ENCODE results near the gene C11orf71.

Gene C11orf71

DNA sequence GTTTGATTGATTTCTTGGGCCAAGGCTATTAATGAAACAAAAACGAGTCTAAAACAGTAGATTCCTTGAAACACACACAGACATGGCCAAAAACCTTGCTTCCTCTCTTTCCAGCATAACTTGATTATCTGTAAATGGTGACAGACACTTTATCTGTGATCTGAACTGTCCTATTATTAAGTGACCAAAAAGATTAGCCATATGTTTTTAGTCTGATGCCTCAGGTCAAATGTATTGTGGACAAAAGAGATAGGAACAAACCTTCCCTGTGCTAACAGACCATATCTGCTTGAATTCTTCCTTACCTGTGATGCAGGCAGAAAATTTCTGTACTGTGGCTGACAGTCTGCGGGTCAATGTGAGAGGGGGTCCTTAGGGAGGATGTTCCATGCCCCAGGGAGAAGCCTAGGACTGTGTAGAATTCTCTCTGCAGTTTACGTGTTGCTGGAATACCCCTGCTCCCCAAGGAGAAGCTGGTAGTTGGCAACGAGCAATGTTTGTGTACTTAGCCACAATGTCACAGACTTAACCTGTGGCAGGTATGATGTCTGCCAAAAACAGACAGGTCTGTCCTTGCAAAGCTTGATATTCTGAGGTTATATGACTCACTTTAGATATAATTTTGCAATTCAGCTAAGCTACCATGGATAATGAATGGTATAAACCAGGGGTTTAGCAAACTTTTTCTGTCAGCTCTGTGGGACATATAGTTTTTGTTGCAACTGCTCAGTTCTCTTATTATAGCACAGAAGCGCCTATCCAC, 31.2 kb downstream of the C11orf71 start:
- H3K36me3 ChIP-seq (ENCODE audit: control insufficient read depth, low read depth, low read length), result no peaks in the 10 kb centered on the region
- no peaks in the 10 kb centered on the region for H3K4me1 ChIP-seq (ENCODE audit: control insufficient read depth, low read depth, low read length)
- no peak overlapping the region for H3K9ac ChIP-seq (ENCODE audit: low read length)
- H3K4me3 ChIP-seq (ENCODE audit: low read length), result no peak overlapping the region
- H3K9me3 ChIP-seq (ENCODE audit: control insufficient read depth, low read depth, low read length), result no peaks in the 10 kb centered on the region
- no peaks in the 10 kb centered on the region for H3K27me3 ChIP-seq (ENCODE audit: control insufficient read depth, insufficient read depth, low read length)
- H3K27ac ChIP-seq (ENCODE audit: low read length), result no peak overlapping the region

DNA sequence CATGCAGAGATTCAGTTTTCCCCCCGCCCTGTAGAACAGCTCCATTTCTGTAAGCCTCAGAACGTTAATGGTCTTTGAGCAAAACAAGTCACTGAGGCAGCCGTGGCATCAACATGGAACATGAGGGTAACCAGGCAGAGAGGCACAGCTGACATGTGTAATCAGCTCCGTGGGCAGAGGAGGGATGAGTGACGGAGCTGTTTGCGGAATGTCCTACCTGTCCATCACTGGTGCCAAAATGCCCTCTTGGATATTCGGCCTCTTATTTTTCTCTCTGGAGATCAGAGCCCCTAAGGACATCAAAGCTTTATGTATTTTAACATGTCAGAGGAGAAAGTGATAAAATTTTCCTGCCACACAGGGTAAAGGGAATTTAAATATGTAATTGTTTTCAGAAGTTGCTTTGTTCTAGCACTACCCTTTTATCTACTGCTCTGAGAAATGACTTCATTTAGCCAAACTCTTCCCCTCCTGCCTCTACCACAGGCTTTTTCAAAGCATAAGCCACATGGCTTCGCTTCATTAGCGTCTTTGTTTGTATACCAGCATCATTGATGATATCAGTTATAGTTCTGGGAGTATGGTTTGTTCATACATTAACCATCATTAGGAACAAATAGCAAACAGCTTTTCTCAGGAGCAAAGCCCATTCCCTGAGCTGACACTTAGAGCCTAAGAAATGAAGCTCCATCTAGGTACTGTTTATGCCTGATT, 32.9 kb downstream of the C11orf71 start:
- Histone ChIP-seq H3K9me3 (ENCODE audit: control insufficient read depth, low read depth, low read length) (no peaks in the 10 kb centered on the region), H3K9ac (ENCODE audit: low read length) (no peak overlapping the region), H3K4me3 (ENCODE audit: low read length) (no peak overlapping the region), H3K36me3 (ENCODE audit: control insufficient read depth, low read depth, low read length) (no peaks in the 10 kb centered on the region), H3K27ac (ENCODE audit: low read length) (no peak overlapping the region), H3K4me1 (ENCODE audit: control insufficient read depth, low read depth, low read length) (no peaks in the 10 kb centered on the region), H3K27me3 (ENCODE audit: control insufficient read depth, insufficient read depth, low read length) (no peaks in the 10 kb centered on the region)

DNA sequence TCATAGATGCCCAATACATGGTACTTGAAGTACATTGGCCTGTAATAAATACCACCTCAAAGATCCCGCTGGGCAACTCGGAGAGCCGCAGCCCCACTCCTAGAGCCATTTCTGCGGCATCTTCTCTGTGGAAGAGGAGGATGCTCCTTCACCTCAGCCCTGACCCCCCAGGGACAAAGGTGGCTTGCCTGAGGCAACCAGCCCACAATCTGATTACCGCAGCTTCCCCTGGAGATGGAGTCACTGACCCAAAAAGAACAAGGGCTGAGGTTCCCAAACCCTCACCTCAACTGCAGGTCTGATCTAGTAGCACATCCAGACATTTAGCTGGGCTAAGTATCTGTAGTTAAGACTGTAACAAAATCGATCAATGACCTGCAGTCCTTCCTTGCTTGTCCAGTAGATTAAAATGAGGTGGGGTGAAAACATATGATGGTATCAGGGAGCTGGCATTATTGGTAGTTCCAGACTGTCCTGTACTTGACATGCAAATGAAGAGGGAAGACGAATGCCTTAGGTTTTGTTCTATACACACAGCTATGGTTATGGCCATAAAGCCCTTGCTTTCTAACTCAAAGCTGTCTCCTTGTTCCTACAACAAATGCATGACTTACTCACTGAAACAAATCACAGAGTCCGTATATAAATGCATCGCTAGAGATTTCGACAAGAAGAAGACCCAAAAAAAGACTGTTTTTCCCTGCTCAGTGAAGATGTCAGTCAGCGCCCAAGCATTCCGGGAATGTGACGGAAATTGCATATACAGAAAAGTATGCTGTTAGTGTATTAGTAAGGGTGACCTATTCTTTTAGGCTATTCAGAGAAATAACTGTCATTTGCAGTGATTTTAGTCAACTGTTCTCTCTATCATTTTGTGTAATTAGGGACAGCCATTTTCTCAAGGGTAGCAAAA, 33.7 kb downstream of the C11orf71 start:
- H3K4me3 ChIP-seq (ENCODE audit: low read length), result no peak overlapping the region
- H3K36me3 ChIP-seq (ENCODE audit: control insufficient read depth, low read depth, low read length), result no peaks in the 10 kb centered on the region
- no peaks in the 10 kb centered on the region for H3K9me3 ChIP-seq (ENCODE audit: control insufficient read depth, low read depth, low read length)
- H3K27me3 ChIP-seq (ENCODE audit: control insufficient read depth, insufficient read depth, low read length), result no peaks in the 10 kb centered on the region
- H3K9ac ChIP-seq (ENCODE audit: low read length), result no peak overlapping the region
- no peak overlapping the region for H3K27ac ChIP-seq (ENCODE audit: low read length)
- H3K4me1 ChIP-seq (ENCODE audit: control insufficient read depth, low read depth, low read length), result no peaks in the 10 kb centered on the region

DNA sequence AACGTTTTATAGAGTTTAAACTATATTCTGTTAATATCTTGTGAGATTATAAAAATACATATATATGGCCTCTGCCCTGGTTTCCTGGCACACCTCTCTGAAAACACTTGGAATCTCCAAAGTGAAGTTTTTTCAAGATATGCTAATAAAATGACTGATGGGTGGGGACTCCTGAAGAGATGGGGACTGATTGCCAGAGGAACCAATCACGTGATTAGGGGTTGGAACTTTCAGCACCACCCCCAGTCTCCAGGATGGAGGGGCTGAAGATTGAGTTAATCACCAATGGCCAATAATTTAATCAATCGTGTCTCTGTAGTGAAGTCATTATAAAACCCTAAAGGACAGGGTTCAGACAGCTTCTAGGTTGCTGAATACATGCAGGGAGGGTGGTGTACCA, 37.4 kb downstream of the C11orf71 start:
- no peak overlapping the region for H3K27ac ChIP-seq (ENCODE audit: low read length)
- no peak overlapping the region for H3K4me3 ChIP-seq (ENCODE audit: low read length)
- H3K4me1 ChIP-seq (ENCODE audit: control insufficient read depth, low read depth, low read length), result no peaks in the 10 kb centered on the region
- H3K9ac ChIP-seq (ENCODE audit: low read length), result no peak overlapping the region
- no peaks in the 10 kb centered on the region for H3K27me3 ChIP-seq (ENCODE audit: control insufficient read depth, insufficient read depth, low read length)
- no peaks in the 10 kb centered on the region for H3K36me3 ChIP-seq (ENCODE audit: control insufficient read depth, low read depth, low read length)
- H3K9me3 ChIP-seq (ENCODE audit: control insufficient read depth, low read depth, low read length), result no peaks in the 10 kb centered on the region

DNA sequence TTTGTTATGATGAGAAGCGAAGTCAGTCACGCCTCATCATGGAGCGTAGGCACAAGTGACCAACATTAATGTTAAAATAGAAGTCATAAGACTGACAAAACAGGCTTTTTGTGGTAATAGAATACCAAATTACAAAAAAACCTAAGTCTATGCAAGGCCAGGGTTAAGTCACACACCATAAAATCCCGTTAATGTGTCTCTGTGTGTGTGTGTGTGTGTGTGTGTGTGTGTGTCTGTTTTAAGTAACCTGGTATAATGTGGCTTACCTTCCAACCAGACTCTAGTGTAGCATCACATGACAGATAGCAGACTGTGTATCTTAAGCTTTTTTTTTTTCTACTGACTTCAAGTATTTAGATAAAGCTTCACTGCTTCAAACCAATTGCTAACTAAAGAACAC, 38.0 kb downstream of the C11orf71 start:
- H3K27me3 ChIP-seq (ENCODE audit: control insufficient read depth, insufficient read depth, low read length), result no peaks in the 10 kb centered on the region
- no peak overlapping the region for H3K9ac ChIP-seq (ENCODE audit: low read length)
- H3K9me3 ChIP-seq (ENCODE audit: control insufficient read depth, low read depth, low read length), result no peaks in the 10 kb centered on the region
- no peak overlapping the region for H3K27ac ChIP-seq (ENCODE audit: low read length)
- H3K4me3 ChIP-seq (ENCODE audit: low read length), result no peak overlapping the region
- H3K36me3 ChIP-seq (ENCODE audit: control insufficient read depth, low read depth, low read length), result no peaks in the 10 kb centered on the region
- no peaks in the 10 kb centered on the region for H3K4me1 ChIP-seq (ENCODE audit: control insufficient read depth, low read depth, low read length)

DNA sequence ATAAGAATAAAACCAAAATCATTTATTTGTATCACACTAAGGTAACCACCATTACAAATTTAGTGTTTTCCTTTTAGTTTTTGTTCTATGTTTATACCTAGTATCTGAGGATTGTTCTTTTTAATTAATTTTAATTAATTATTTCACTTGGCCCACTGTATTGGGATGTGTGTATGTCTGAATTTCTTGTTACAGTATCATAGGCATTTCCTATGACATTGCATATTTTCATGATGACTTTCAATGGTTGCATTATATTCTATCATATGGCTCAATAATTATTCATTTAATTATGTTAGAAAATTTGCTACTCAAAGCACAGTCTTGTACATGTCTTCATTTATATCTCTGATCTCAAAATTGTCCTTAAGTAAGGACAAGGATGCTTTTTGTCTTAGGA, 41.0 kb downstream of the C11orf71 start:
- Histone ChIP-seq H3K9ac (ENCODE audit: low read length) (no peak overlapping the region), H3K36me3 (ENCODE audit: control insufficient read depth, low read depth, low read length) (no peaks in the 10 kb centered on the region), H3K9me3 (ENCODE audit: control insufficient read depth, low read depth, low read length) (no peaks in the 10 kb centered on the region), H3K27me3 (ENCODE audit: control insufficient read depth, insufficient read depth, low read length) (no peaks in the 10 kb centered on the region), H3K4me1 (ENCODE audit: control insufficient read depth, low read depth, low read length) (no peaks in the 10 kb centered on the region), H3K27ac (ENCODE audit: low read length) (no peak overlapping the region), H3K4me3 (ENCODE audit: low read length) (no peak overlapping the region)

DNA sequence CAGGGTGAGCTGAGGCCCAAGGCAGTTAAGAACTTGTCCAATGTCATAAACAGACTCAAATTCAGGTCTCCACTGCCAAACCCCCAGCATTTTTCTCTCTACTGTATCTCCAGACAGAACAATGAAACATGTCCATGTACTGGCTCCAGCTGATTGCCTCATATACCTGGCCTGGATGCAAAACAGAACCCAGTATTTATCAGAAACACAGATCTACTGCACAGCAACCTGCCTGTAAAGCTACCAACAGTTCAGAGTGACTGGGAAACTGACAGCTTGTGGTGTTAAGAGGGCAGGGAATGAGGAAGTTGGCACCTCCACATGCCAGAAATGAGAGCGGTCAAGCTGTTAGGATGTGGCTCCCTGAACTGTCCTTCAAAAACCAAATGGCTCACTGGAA, 41.6 kb downstream of the C11orf71 start:
- H3K27me3 ChIP-seq (ENCODE audit: control insufficient read depth, insufficient read depth, low read length), result no peaks in the 10 kb centered on the region
- H3K27ac ChIP-seq (ENCODE audit: low read length), result no peak overlapping the region
- no peaks in the 10 kb centered on the region for H3K36me3 ChIP-seq (ENCODE audit: control insufficient read depth, low read depth, low read length)
- no peaks in the 10 kb centered on the region for H3K4me1 ChIP-seq (ENCODE audit: control insufficient read depth, low read depth, low read length)
- H3K9ac ChIP-seq (ENCODE audit: low read length), result no peak overlapping the region
- H3K9me3 ChIP-seq (ENCODE audit: control insufficient read depth, low read depth, low read length), result no peaks in the 10 kb centered on the region
- H3K4me3 ChIP-seq (ENCODE audit: low read length), result no peak overlapping the region

DNA sequence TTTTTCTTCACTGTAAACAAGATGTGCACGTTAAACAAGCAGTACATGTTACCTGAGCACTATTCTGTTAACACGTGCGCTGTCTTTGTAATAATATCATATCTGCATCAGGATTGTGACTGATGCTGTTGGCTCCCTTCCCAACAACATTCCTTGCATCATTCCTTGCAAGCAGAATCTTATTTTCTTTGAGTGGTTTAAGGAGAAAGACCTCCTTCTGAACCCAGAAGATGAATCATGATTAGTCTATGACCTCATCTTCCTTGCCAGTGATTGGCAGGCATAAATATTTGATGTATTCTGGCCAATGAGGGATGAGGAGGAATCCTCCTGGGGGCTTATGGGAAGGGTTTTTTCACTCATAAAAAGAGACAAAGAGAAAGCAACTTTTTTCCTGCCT, 46.2 kb downstream of the C11orf71 start:
- Histone ChIP-seq H3K9ac (ENCODE audit: low read length) (no peak overlapping the region), H3K4me3 (ENCODE audit: low read length) (no peak overlapping the region), H3K27ac (ENCODE audit: low read length) (no peak overlapping the region), H3K27me3 (ENCODE audit: control insufficient read depth, insufficient read depth, low read length) (no peaks in the 10 kb centered on the region), H3K4me1 (ENCODE audit: control insufficient read depth, low read depth, low read length) (no peaks in the 10 kb centered on the region), H3K36me3 (ENCODE audit: control insufficient read depth, low read depth, low read length) (no peaks in the 10 kb centered on the region), H3K9me3 (ENCODE audit: control insufficient read depth, low read depth, low read length) (no peaks in the 10 kb centered on the region)

DNA sequence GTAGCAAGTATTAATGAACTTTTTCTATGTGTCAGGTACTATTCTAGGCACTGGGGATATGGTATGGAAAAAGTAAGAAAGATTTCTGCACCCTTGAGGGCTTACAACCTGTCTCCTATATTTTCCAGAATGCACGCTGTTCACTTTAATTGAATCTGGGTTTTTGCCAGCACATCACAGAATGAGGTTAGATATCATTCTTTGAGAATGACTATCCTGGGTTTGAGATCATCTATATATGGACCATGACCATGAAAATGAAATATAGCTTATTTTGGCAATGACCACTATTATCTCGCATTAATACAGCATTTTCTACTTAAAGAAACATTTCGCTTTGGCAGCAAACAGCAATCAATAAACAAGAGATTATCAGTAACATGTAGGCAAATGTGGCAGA, 46.9 kb downstream of the C11orf71 start:
- H3K9me3 ChIP-seq (ENCODE audit: control insufficient read depth, low read depth, low read length), result no peaks in the 10 kb centered on the region
- H3K27me3 ChIP-seq (ENCODE audit: control insufficient read depth, insufficient read depth, low read length), result no peaks in the 10 kb centered on the region
- H3K27ac ChIP-seq (ENCODE audit: low read length), result no peak overlapping the region
- H3K4me1 ChIP-seq (ENCODE audit: control insufficient read depth, low read depth, low read length), result no peaks in the 10 kb centered on the region
- no peaks in the 10 kb centered on the region for H3K36me3 ChIP-seq (ENCODE audit: control insufficient read depth, low read depth, low read length)
- no peak overlapping the region for H3K4me3 ChIP-seq (ENCODE audit: low read length)
- H3K9ac ChIP-seq (ENCODE audit: low read length), result no peak overlapping the region

DNA sequence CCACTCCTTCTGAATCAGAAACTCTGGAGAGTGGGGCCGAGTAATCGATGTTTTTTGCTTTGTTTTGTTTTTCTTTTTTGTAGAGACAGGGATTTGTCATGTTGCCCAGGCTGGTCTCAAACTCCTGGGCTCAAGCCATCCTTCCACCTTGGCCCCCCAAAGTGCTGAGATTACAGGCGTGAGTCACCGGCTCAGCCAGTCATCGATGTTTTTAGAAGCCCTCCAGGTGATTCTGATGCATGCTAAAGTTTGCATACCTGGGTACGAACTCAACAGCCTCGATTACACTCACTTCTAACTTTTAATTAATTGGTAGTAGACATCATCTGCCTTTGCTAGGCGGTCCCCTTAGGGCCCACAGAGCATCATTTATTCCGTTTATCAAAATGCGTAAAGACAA, 50.3 kb downstream of the C11orf71 start:
- H3K36me3 ChIP-seq (ENCODE audit: control insufficient read depth, low read depth, low read length), result no peaks in the 10 kb centered on the region
- H3K27me3 ChIP-seq (ENCODE audit: control insufficient read depth, insufficient read depth, low read length), result no peaks in the 10 kb centered on the region
- H3K27ac ChIP-seq (ENCODE audit: low read length), result no peak overlapping the region
- no peak overlapping the region for H3K9ac ChIP-seq (ENCODE audit: low read length)
- H3K9me3 ChIP-seq (ENCODE audit: control insufficient read depth, low read depth, low read length), result no peaks in the 10 kb centered on the region
- H3K4me3 ChIP-seq (ENCODE audit: low read length), result no peak overlapping the region
- H3K4me1 ChIP-seq (ENCODE audit: control insufficient read depth, low read depth, low read length), result no peaks in the 10 kb centered on the region
